K562 (cell line): Measurements from ENCODE around the gene AMIGO3. TPM values are rescaled to one million over a fixed set of nuclear protein-coding genes. Genes with fewer than 3 reads are reported as not detected.

ENCODE experiments used
- CBFA2T2 ChIP-seq: fragments of 450-650 bp; conservative IDR thresholded peaks from 2 replicates; pipeline ENCODE4 v1.6.1; 2017; ENCODE audit warnings: mild to moderate bottlenecking
- E2F6 ChIP-seq, 2 experiments: IDR thresholded peaks; 2 replicates each; pipeline ENCODE4 v1.6.1; 2011; ENCODE audit warnings: borderline replicate concordance in 1 of 2, control low read depth in 1 of 2, low read depth in 1 of 2, low read length in 1 of 2, mild to moderate bottlenecking in 1 of 2, mixed read lengths in 1 of 2, moderate library complexity in 1 of 2; ENCODE audit not compliant: insufficient read depth in 1 of 2, insufficient read length in 1 of 2, poor library complexity in 1 of 2, severe bottlenecking in 1 of 2; ENCODE audit errors: extremely low read depth in 1 of 2
- IRF1 ChIP-seq: sonication (generic); formaldehyde crosslinking; IDR thresholded peaks from 2 replicates; pipeline ENCODE4 v1.8.0; 2022; ENCODE audit warnings: missing genetic modification reagents, mild to moderate bottlenecking, borderline replicate concordance
- LCOR ChIP-seq: sonication (generic); formaldehyde crosslinking; IDR thresholded peaks from 2 replicates; pipeline ENCODE4 v1.8.0; 2022; ENCODE audit warnings: mild to moderate bottlenecking, missing genetic modification reagents
- MAX ChIP-seq: sonication (generic); formaldehyde crosslinking; IDR thresholded peaks from 2 replicates; pipeline ENCODE4 v1.9.0; 2022; ENCODE audit warnings: mild to moderate bottlenecking, missing genetic modification reagents
- RAD51 ChIP-seq: fragments of 450-650 bp; IDR thresholded peaks from 2 replicates; pipeline ENCODE4 v1.7.1; 2016; ENCODE audit warnings: low read depth, mild to moderate bottlenecking, borderline replicate concordance
- TOE1 ChIP-seq, 2 experiments: fragments of 450-650 bp in 1 of 2; sonication (generic) in 1 of 2; formaldehyde crosslinking in 1 of 2; IDR thresholded peaks; 2 replicates each; pipeline versions ENCODE4 v1.7.1 to v1.8.0; 2016 to 2022; ENCODE audit warnings: borderline replicate concordance in 2 of 2, mild to moderate bottlenecking in 2 of 2, antibody characterized with exemption in 1 of 2, inconsistent platforms in 1 of 2, low read depth in 1 of 2, missing genetic modification reagents in 1 of 2, moderate library complexity in 1 of 2
- USF2 ChIP-seq: sonication (generic); formaldehyde crosslinking; IDR thresholded peaks from 2 replicates; pipeline ENCODE4 v1.5.0; 2020; ENCODE audit warnings: missing genetic modification reagents
- polyA plus RNA-seq, 8 experiments: library from polyadenylated mRNA; depleted of rRNA in 4 of 8; stranded (reverse) in 5 of 8; unstranded in 3 of 8; fragments of >200 nt; fragmentation: Nextera tagmentation in 2 of 8; fragmentation: Illumina TruSeq in 1 of 8; extraction: Ambion mirVana in 2 of 8; extraction: Trizol in 1 of 8; gene quantifications; 2 replicates each; pipeline versions ENCODE4 v1.2.1 to v1.2.3, GENCODE V29; 2011 to 2014; ENCODE audit warnings: inconsistent platforms in 1 of 8, missing spikeins in 1 of 8
- total RNA-seq, 7 experiments: library from RNA; depleted of rRNA in 6 of 7; stranded (reverse); fragments of >200 nt in 6 of 7; fragmentation: Illumina TruSeq in 2 of 7; extraction: Trizol in 2 of 7; gene quantifications; 2 replicates each; pipeline versions ENCODE4 v1.2.1 to v1.2.3, GENCODE V29; 2011 to 2021; ENCODE audit warnings: low replicate concordance in 1 of 7
- TF ChIP-seq, protein P1 (sequence below): sonication (generic); formaldehyde crosslinking; IDR thresholded peaks from 2 replicates; pipeline ENCODE4 v1.4.0; 2020; ENCODE audit warnings: mild to moderate bottlenecking, missing genetic modification reagents
- TF ChIP-seq, protein P2 (sequence below): sonication (generic); formaldehyde crosslinking; IDR thresholded peaks from 2 replicates; pipeline ENCODE4 v1.8.0; 2023; ENCODE audit warnings: mild to moderate bottlenecking, missing genetic modification reagents

AMIGO3 gene
- total and polyA plus RNA-seq, 9 of the 15 experiments (the other 6 are each of a cell fraction or from before 2014, with no cell fraction given) = 0.13 to 2.8 (median 0.44) TPM; not detected in 4

GRCh38 chr3:49723296-49723627 lies 3.8 kb upstream of the AMIGO3 start (continued):
- TF ChIP-seq E2F6 (IDR thresholded peaks at IDR 0.05; ENCODE audit: borderline replicate concordance in 1 of 2, extremely low read depth in 1 of 2, insufficient read depth in 1 of 2, insufficient read length in 1 of 2, low read depth in 1 of 2, low read length in 1 of 2, poor library complexity in 1 of 2, severe bottlenecking in 1 of 2) (peak in 1 of 2 experiments; percentile 18), LCOR (peak; percentile 12; the same call in 1 of the 2 replicates), CBFA2T2 (peak; percentile 23; the same call in 1 of the 2 replicates), USF2 (CRISPR knock-in tag) (peak; percentile 78), TOE1 (IDR thresholded peaks at IDR 0.05; ENCODE audit: borderline replicate concordance) (peak; percentile 82), TOE1 (CRISPR knock-in tag; IDR thresholded peaks at IDR 0.05; ENCODE audit: borderline replicate concordance, low read depth) (no peak), MAX (CRISPR knock-in tag) (peak; percentile 6; the same call in 1 of the 2 replicates), RAD51 (peak; percentile 79), IRF1 (CRISPR knock-in tag) (no peak)
- TF ChIP-seq, protein P1, sequence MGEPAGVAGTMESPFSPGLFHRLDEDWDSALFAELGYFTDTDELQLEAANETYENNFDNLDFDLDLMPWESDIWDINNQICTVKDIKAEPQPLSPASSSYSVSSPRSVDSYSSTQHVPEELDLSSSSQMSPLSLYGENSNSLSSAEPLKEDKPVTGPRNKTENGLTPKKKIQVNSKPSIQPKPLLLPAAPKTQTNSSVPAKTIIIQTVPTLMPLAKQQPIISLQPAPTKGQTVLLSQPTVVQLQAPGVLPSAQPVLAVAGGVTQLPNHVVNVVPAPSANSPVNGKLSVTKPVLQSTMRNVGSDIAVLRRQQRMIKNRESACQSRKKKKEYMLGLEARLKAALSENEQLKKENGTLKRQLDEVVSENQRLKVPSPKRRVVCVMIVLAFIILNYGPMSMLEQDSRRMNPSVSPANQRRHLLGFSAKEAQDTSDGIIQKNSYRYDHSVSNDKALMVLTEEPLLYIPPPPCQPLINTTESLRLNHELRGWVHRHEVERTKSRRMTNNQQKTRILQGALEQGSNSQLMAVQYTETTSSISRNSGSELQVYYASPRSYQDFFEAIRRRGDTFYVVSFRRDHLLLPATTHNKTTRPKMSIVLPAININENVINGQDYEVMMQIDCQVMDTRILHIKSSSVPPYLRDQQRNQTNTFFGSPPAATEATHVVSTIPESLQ (CRISPR knock-in tag) = 0 out of 2 replicates have a peak, but pooled peaks have one; percentile 2
- TF ChIP-seq, protein P2, sequence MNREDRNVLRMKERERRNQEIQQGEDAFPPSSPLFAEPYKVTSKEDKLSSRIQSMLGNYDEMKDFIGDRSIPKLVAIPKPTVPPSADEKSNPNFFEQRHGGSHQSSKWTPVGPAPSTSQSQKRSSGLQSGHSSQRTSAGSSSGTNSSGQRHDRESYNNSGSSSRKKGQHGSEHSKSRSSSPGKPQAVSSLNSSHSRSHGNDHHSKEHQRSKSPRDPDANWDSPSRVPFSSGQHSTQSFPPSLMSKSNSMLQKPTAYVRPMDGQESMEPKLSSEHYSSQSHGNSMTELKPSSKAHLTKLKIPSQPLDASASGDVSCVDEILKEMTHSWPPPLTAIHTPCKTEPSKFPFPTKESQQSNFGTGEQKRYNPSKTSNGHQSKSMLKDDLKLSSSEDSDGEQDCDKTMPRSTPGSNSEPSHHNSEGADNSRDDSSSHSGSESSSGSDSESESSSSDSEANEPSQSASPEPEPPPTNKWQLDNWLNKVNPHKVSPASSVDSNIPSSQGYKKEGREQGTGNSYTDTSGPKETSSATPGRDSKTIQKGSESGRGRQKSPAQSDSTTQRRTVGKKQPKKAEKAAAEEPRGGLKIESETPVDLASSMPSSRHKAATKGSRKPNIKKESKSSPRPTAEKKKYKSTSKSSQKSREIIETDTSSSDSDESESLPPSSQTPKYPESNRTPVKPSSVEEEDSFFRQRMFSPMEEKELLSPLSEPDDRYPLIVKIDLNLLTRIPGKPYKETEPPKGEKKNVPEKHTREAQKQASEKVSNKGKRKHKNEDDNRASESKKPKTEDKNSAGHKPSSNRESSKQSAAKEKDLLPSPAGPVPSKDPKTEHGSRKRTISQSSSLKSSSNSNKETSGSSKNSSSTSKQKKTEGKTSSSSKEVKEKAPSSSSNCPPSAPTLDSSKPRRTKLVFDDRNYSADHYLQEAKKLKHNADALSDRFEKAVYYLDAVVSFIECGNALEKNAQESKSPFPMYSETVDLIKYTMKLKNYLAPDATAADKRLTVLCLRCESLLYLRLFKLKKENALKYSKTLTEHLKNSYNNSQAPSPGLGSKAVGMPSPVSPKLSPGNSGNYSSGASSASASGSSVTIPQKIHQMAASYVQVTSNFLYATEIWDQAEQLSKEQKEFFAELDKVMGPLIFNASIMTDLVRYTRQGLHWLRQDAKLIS = 0 out of 2 replicates have a peak, but pooled peaks have one; percentile 8
